ENCODE results near the gene RACK1.

GRCh38 chr5:181197326-181197951 is 46.3 kb downstream of the RACK1 start:
- TF ChIP-seq, protein P1, sequence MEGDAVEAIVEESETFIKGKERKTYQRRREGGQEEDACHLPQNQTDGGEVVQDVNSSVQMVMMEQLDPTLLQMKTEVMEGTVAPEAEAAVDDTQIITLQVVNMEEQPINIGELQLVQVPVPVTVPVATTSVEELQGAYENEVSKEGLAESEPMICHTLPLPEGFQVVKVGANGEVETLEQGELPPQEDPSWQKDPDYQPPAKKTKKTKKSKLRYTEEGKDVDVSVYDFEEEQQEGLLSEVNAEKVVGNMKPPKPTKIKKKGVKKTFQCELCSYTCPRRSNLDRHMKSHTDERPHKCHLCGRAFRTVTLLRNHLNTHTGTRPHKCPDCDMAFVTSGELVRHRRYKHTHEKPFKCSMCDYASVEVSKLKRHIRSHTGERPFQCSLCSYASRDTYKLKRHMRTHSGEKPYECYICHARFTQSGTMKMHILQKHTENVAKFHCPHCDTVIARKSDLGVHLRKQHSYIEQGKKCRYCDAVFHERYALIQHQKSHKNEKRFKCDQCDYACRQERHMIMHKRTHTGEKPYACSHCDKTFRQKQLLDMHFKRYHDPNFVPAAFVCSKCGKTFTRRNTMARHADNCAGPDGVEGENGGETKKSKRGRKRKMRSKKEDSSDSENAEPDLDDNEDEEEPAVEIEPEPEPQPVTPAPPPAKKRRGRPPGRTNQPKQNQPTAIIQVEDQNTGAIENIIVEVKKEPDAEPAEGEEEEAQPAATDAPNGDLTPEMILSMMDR (IDR thresholded peaks at IDR 0.05) = no peak
- TF ChIP-seq POLR2AphosphoS5 (IDR thresholded peaks at IDR 0.05) = no peak
